WTC11 (cell line): ENCODE measurements around the gene ZMIZ1. TPM values are rescaled to one million over a fixed set of nuclear protein-coding genes. Genes with fewer than 3 reads are reported as not detected.

ENCODE experiments used
- ATAC-seq: fragments of 200-7000 bp; cut with Tn5 transposase; 2 replicates; pipeline ENCODE4 v1.10.0; 2021; ENCODE audit warnings: mild to moderate bottlenecking, moderate library complexity
- CTCF ChIA-PET: fragments of 300-600 bp; sonication (Branson Sonifier 250); formaldehyde crosslinking; loops from one replicate; lab custom pipeline; 2021; ENCODE audit warnings: antibody characterized with exemption; lab: Charles Lee
- POLR2A ChIA-PET: fragments of 350-600 bp; sonication (Branson Sonifier 250); formaldehyde crosslinking; loops from one replicate; lab custom pipeline; 2021; ENCODE audit warnings: antibody characterized with exemption; lab: Charles Lee
- DNase-seq: peaks from one replicate; pipeline ENCODE4 v3.0.0; 2021; ENCODE audit warnings: low spot score
- H3K27ac Mint-ChIP-seq: 2 replicates; pipeline ENCODE4 v1.8.0; 2021; ENCODE audit warnings: mixed read lengths
- H3K27me3 Mint-ChIP-seq: 2 replicates; pipeline ENCODE4 v1.8.0; 2021; ENCODE audit warnings: low read depth, mild to moderate bottlenecking, moderate library complexity, mixed read lengths
- H3K36me3 Mint-ChIP-seq: 2 replicates; pipeline ENCODE4 v1.8.0; 2021; ENCODE audit warnings: mixed read lengths
- H3K4me1 Mint-ChIP-seq: 2 replicates; pipeline ENCODE4 v1.8.0; 2022; ENCODE audit warnings: mixed read lengths
- H3K4me3 Mint-ChIP-seq: 2 replicates; pipeline ENCODE4 v1.8.0; 2021; ENCODE audit warnings: mild to moderate bottlenecking, moderate library complexity, mixed read lengths
- H3K9me3 Mint-ChIP-seq: 2 replicates; pipeline ENCODE4 v1.8.0; 2021; ENCODE audit warnings: mixed read lengths
- E2F4 ChIP-seq: sonication (generic); formaldehyde crosslinking; IDR thresholded peaks from 2 replicates; pipeline ENCODE4 v1.8.1; 2022; ENCODE audit warnings: low read depth, mild to moderate bottlenecking, moderate library complexity, missing genetic modification reagents, borderline replicate concordance
- ESRRA ChIP-seq: sonication (generic); formaldehyde crosslinking; IDR thresholded peaks from 2 replicates; pipeline ENCODE4 v1.8.1; 2022; ENCODE audit warnings: mild to moderate bottlenecking, missing genetic modification reagents, borderline replicate concordance
- HMGA2 ChIP-seq: fragments of 250-450 bp; sonication (Bioruptor Pico); IDR thresholded peaks from 2 replicates; pipeline ENCODE4 v1.4.0; 2021; ENCODE audit warnings: mild to moderate bottlenecking, moderate library complexity
- JAZF1 ChIP-seq: fragments of 250-450 bp; sonication (Bioruptor Pico); IDR thresholded peaks from 2 replicates; pipeline ENCODE4 v1.9.0; 2021; ENCODE audit warnings: moderate library complexity, mild to moderate bottlenecking, inconsistent platforms
- NFATC4 ChIP-seq: fragments of 250-450 bp; sonication (Bioruptor Pico); IDR thresholded peaks from 2 replicates; pipeline ENCODE4 v1.9.0; 2021; ENCODE audit warnings: mild to moderate bottlenecking
- NFYB ChIP-seq: sonication (generic); formaldehyde crosslinking; conservative IDR thresholded peaks from 2 replicates; pipeline ENCODE4 v1.8.0; 2022; ENCODE audit warnings: low read depth, missing genetic modification reagents
- PRRX2 ChIP-seq: fragments of 250-450 bp; sonication (Bioruptor Pico); IDR thresholded peaks from 2 replicates; pipeline ENCODE4 v1.8.0; 2021; ENCODE audit warnings: mild to moderate bottlenecking
- TEAD1 ChIP-seq: sonication (generic); formaldehyde crosslinking; IDR thresholded peaks from 2 replicates; pipeline ENCODE4 v1.8.0; 2022; ENCODE audit warnings: mild to moderate bottlenecking, missing genetic modification reagents
- TEAD4 ChIP-seq: sonication (generic); formaldehyde crosslinking; IDR thresholded peaks from 2 replicates; pipeline ENCODE4 v1.8.0; 2022; ENCODE audit warnings: mild to moderate bottlenecking, missing genetic modification reagents
- USF1 ChIP-seq: sonication (generic); formaldehyde crosslinking; IDR thresholded peaks from 2 replicates; pipeline ENCODE4 v1.8.0; 2022; ENCODE audit warnings: mild to moderate bottlenecking, missing genetic modification reagents
- USF2 ChIP-seq: sonication (generic); formaldehyde crosslinking; IDR thresholded peaks from 2 replicates; pipeline ENCODE4 v1.8.1; 2023; ENCODE audit warnings: mild to moderate bottlenecking, missing genetic modification reagents, moderate library complexity
- ZMAT4 ChIP-seq: fragments of 250-450 bp; sonication (Bioruptor Pico); IDR thresholded peaks from 2 replicates; pipeline ENCODE4 v1.9.0; 2021; ENCODE audit warnings: mild to moderate bottlenecking
- ZNF219 ChIP-seq: sonication (generic); formaldehyde crosslinking; IDR thresholded peaks from 2 replicates; pipeline ENCODE4 v1.8.0; 2023; ENCODE audit warnings: missing genetic modification reagents, mild to moderate bottlenecking, borderline replicate concordance
- ZNF281 ChIP-seq: sonication (generic); formaldehyde crosslinking; IDR thresholded peaks from 2 replicates; pipeline ENCODE4 v1.8.0; 2023; ENCODE audit warnings: mild to moderate bottlenecking, missing genetic modification reagents
- ZNF317 ChIP-seq: sonication (generic); formaldehyde crosslinking; IDR thresholded peaks from 2 replicates; pipeline ENCODE4 v1.8.1; 2023; ENCODE audit warnings: low read depth, mild to moderate bottlenecking, moderate library complexity, missing genetic modification reagents, borderline replicate concordance
- ZNF416 ChIP-seq: fragments of 250-450 bp; sonication (Bioruptor Pico); IDR thresholded peaks from 2 replicates; pipeline ENCODE4 v1.9.0; 2021; ENCODE audit warnings: mild to moderate bottlenecking, inconsistent platforms
- ZNF512 ChIP-seq: sonication (generic); formaldehyde crosslinking; IDR thresholded peaks from 2 replicates; pipeline ENCODE4 v1.8.1; 2022; ENCODE audit warnings: missing genetic modification reagents, borderline replicate concordance
- total RNA-seq: library from RNA; stranded (reverse); gene quantifications from 3 replicates; pipeline ENCODE4 v1.2.3, GENCODE V29; 2021

ZMIZ1 gene
- total RNA-seq, 1 experiment from 2014 or later, result 44.4 TPM

GRCh38 chr10:79021331-79021907 is 47.3 kb upstream of the ZMIZ1 start (continued):
- TF ChIP-seq ZNF281 (CRISPR knock-in tag) (no peak), ESRRA (CRISPR knock-in tag) (no peak), TEAD4 (CRISPR knock-in tag) (no peak), HMGA2 (CRISPR knock-in tag) (no peak), PRRX2 (no peak), USF1 (CRISPR knock-in tag) (no peak), JAZF1 (CRISPR knock-in tag) (no peak)

DNA sequence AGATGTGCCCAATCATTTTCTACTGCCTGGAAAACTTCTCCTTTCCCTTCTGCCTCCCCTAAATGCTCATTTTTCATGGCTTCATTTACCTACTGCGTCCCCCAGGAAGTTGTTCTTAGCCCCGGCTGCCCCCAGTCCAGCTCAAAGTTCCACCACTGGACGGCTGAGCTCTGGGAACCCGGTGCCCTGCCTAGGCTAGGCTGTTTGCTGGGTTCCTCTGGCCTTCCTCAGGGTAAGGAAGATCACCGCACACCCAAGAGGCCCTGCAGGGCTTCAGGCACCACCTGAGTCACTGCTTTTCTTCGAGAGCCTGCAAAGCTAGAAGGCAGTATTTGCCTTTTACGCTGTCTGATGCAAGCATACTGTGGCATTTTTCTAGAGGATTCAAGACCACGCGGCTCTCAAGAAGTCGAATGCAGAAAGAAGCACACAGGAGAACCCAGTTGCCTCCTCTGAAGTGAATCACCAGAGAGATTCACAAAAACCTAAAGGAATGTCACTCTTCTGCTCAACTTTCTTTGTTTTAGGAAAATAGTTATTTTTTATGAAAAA is 46.7 kb upstream of the ZMIZ1 start:
- no peak overlapping the region for H3K27ac Mint-ChIP-seq
- TF ChIP-seq NFATC4 (CRISPR knock-in tag), result no peak
- peaks cover 7% of the 10 kb centered on the region; the same call in 1 of the 2 replicates for H3K4me1 Mint-ChIP-seq
- ATAC-seq (no peak), DNase-seq (no peak)
- POLR2A ChIA-PET, result no interaction called here
- H3K36me3 Mint-ChIP-seq, result no peaks in the 10 kb centered on the region
- CTCF ChIA-PET, result interaction anchor here (0.5 to 2.3 kb wide), 4 partner anchors 30 to 271 kb away, joined by 3 to 6 read pairs (median 4); no protein-coding TSS in a partner anchor
- H3K27me3 Mint-ChIP-seq, result no peaks in the 10 kb centered on the region
- H3K4me3 Mint-ChIP-seq, result no peak overlapping the region
- no peaks in the 10 kb centered on the region; the same call in 1 of the 2 replicates for H3K9me3 Mint-ChIP-seq

DNA sequence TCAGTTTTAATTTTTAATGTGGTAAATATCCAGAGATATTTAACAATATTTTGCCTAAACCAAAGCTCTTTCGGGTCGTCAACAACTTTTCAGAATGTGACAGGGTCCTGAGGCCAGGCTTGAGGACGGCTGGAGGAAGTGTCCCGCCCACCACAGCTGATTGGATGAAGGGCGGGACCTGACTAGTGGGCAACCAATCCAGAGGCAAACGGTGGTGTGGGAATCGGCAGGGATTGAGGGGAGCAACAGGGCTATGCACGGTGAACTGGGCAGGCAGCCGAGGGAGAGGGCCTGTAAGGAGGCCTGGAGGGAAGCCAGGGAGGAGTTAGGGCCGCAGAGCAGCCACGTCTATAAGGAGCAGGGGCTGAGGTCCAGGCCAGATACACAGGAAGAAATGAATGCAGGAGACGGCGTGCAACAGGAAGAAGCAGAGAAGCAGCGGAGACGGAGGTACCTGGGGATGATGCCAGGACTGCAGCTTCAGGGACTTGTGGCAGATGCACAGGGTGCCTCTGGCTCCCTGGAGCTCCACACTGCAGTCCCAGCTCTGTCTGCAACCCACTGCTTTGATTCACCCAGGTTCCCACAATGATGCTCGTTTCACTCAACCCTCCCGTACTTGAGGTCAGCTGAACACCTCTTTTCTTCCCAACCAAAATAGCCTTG is 46.1 kb upstream of the ZMIZ1 start:
- peak overlapping the region; percentile 15 for H3K27ac Mint-ChIP-seq
- H3K36me3 Mint-ChIP-seq, result no peaks in the 10 kb centered on the region
- no peaks in the 10 kb centered on the region for H3K27me3 Mint-ChIP-seq
- ChIA-PET POLR2A (no interaction called here), CTCF (interaction anchor here (0.7 to 2.3 kb wide), 3 partner anchors 30 to 180 kb away, joined by 3 to 6 read pairs (median 4); no protein-coding TSS in a partner anchor)
- H3K4me3 Mint-ChIP-seq, result no peak overlapping the region
- H3K4me1 Mint-ChIP-seq, result peaks cover 7% of the 10 kb centered on the region
- peak; percentile 67 for DNase-seq
- H3K9me3 Mint-ChIP-seq, result no peaks in the 10 kb centered on the region; the same call in 1 of the 2 replicates
- peak; percentile 96 for ATAC-seq
- TF ChIP-seq ZMAT4 (CRISPR knock-in tag), result no peak
- TF ChIP-seq NFYB, result peak; percentile 91

DNA sequence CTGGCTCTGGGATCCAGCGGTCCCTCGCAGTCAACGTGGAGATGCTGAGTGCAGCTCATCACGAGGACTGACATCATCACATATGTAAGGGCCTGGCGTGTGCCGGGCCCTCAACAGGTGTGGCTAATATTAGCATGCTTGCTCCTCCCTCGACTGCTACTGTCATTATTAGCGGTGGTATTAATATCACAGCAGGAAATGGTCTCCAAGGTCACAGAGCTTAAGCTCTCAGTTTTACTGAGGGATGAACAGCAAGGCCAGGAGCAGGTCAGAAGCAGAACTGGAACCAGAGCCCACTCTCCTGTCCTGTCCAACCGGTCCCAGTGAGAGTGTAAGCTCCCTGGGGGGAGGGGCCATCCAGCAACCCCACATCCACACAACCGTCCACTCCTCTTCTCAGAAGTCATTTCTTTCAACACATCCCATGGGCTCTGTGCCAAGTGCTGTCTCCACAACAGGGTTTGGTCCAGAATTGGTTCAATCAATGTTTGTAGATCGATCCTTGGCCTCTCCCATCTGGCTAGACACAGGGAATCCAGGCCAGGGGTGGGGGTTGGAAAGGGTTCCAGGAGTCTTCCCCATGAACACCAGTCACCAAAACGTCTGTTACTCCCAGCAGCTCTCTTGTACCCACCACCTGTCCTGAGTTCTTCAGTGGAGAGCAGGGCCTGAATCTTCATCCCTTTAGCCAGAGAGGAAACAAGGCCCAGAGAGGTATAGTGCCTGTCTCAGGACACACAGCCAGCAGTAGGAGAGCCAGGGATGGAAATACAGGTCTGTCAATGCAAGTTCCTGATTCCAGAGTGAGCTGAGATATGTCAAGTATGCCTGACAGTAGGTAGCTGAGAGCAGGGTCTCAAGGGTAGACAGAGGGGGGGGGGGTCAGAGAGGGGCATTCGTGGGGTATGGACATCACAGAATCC is 45.3 kb upstream of the ZMIZ1 start:
- ChIA-PET CTCF (interaction anchor here (0.6 to 2.3 kb wide), 4 partner anchors 29 to 1133 kb away, joined by 3 to 6 read pairs (median 4); no protein-coding TSS in a partner anchor), POLR2A (no interaction called here)
- H3K36me3 Mint-ChIP-seq, result no peaks in the 10 kb centered on the region
- DNase-seq, result no peak
- H3K27me3 Mint-ChIP-seq, result no peaks in the 10 kb centered on the region
- ATAC-seq, result no peak
- no peaks in the 10 kb centered on the region for H3K9me3 Mint-ChIP-seq
- no peak overlapping the region for H3K27ac Mint-ChIP-seq
- no peak overlapping the region for H3K4me3 Mint-ChIP-seq
- H3K4me1 Mint-ChIP-seq, result peaks cover 11% of the 10 kb centered on the region
- TF ChIP-seq ZNF317 (CRISPR knock-in tag) (no peak), PRRX2 (no peak), E2F4 (CRISPR knock-in tag) (no peak), USF2 (CRISPR knock-in tag) (no peak), ZNF416 (CRISPR knock-in tag) (no peak), ZNF219 (CRISPR knock-in tag) (no peak), ZNF512 (CRISPR knock-in tag) (no peak), TEAD1 (CRISPR knock-in tag) (no peak)
